DMS53 (cell line): ENCODE data around the gene LIPT1.
"Not testable (repeated sequence)": the region's sequence is repeated elsewhere in the genome, so short reads cannot be mapped to it uniquely, and the experiment has no call there.

Experiments
- DNase-seq: peaks from one replicate; lab custom pipeline; 2025; lab: John Stamatoyannopoulos, UW

The LIPT1 gene

DNA sequence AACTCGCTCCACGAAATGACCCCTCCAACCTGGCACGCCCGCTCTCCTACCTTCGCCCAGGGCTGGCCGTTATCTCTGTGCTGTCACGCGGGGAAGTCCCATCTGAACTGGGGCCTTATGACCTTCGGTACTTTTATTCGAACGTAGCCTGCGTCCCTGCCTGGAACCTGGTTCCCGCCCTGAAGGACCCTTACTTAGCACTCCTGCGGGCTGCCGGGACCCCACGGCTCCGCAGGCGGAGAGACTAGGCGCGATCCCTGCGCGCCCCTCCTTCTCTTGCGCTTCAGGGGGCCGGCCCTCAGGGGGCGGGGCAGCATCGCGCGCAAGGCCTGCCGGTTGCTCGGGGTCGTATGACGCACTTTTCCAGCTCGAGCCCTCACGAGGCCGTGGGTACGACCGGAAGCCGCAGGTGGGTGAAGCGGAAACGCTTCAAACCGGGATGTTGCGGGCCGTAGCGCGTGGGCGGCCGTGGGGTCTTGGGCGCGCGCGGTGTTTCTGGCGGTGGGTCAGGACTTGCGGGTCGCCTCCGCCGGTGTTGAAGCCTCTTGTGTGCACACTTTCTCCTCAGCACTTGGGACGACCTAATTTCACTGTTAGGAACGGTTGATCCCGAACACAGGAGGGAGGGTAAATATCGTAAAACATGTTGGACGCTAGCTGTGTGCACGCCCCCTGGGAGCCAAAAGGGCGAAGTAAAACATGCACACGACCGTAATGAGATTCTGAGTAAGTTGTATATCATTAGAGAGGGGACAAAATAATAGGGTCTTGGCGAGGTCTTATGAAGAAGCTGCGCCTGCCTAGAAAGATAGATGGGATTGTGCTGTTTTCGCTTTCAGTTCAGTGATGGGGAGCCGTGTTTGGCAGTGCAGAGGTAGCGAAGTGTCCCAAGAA is at the start of gene LIPT1, which contains the start of gene TSGA10:
LIPT1 (plus strand) TSS at position 325 of the 894 bp plus-strand sequence. CDS start 6,991 bp downstream, outside the sequence.
TSGA10 (minus strand) TSS at position 300 of the 894 bp plus-strand sequence. CDS start 45,503 bp downstream, outside the sequence.
- peak; percentile 100 for DNase-seq

DNA sequence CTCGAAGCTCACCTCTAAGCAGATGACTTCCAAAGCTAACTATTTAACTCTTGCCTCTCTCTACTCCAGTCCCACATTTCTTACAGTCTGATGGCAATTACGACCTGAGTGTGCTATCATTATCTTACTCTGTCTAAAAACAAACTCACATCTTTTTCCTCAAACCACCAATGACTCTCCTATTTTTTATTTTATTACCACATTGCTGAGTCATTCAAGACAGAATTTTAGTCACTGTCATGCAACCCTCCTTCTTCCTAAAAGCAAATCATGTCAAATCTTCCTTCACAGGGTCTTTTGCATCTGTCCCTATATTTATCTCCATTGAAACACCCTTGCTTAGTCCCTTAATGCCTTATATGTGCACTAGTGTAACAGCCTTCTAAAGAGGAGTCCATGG is 47.9 kb upstream of the LIPT1 start:
- DNase-seq, result no peak

GRCh38 chr2:99111236-99111635 is 43.5 kb upstream of the LIPT1 start:
- no peak for DNase-seq

DNA sequence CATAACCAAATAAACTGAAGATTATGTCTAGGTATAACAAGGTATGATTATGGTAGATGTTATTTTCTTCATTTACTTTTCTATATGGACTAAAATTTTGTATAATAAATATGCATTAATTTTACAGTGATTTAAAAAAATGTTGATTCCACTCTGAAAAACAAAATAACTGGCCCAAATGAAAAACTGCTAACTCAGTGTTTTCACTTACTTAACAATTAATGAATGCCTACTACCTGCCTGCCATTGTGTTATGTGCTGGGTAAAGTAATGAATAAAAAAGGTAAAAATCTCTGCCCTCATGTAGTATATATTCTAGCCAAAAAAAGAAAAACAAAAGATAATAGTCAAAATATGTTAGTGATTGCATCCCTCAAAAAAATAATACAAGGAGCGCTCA is 42.8 kb upstream of the LIPT1 start:
- no peak for DNase-seq

GRCh38 chr2:99112617-99113016 is 42.1 kb upstream of the LIPT1 start:
- DNase-seq, result no peak

DNA sequence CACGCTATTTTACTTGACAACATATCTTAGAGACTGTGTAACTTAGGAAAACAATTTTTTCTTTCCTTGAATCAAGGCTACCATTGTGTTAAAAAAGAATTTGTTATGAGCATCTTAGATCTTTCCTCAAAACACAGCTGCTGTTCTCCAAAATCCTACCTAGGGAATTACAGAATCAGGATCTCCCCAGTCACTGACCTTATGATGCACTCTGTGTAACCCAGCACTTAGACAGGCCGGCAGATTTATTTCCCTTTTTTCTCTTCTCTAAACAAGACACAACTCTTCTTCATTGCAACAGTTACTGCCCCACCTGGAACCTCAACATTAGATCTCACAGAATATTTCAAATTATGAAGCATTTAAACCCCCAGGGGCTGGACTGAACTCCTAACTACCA is 26.8 kb upstream of the LIPT1 start:
- no peak for DNase-seq

DNA sequence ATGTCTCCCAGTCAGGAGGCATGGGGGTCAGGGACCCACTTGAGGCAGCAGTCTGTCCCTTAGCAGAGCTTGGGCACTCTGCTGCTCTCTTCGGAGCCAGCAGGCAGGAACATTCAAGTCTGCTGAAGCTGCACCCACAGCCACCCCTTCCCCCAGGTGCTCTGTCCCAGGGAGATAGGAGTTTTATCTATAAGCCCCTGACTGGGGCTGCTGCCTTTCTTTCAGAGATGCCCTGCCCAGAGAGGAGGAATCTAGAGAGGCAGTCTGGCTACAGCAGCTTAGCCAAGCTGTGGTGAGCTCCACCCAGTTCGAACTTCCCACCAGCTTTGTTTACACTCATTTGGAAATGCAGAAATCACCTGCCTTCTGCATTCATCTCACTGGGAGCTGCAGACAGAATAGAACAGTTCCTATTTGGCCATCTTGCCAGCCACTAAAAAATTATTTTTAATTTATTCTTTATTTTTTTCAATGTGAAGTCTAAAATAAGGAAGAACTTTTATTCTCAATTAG is 19.7 kb upstream of the LIPT1 start:
- not testable (repeated sequence) for DNase-seq

DNA sequence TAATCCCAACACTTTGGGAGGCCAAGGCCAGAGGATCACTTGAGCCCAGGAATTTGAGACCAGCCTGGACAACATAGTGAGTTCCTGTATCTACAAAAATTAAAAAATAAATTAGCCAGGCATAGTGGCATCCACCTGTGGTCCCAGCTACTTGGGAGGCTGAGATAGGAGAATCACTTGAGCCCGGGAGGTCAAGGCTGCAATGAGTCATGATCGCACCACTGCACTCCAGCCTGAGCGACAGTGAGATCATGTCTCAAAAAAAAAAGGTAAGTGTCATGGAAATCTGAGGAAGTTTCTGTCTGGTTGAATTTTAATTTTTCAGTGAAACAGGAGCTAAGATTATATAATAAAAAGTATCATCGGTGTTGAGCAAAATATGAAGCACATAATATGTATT is 15.8 kb upstream of the LIPT1 start:
- DNase-seq, result peak; percentile 51

DNA sequence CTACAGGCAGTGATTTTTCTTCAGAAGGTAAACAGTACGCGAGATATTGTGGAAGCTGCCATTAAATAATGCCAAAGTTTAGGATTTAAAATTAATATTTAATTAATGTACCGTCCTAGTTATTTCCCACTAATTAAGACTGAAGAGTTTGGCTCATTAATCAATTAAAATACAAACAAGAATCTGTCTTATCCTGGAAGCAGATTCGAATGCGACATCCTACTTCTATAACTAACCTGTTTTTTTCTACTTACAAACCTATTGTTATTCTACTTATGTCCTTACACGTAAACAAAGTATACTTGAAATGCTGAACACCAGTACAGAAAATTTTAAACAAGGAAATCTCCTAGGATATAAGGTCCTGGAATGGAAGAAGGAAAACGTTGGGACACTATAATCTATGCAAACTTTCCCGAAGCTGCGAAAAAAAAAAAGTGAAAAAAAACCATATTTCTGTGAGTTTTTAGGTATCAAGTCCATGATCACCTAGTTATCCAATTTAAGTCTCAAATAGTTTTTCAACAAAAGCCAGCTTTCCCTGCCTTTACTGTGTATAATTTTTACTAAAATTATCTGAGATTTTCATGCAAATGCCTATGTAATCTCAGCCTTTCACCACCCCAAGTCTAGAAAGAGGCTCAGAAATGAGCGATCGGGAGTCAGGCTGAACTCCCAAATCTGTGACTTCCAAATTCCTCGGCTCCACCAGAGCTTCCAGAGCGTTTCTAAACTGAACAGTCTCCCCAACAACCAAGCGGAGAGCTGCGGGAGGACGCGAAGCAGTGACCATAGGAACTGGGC is 14.5 kb upstream of the LIPT1 start:
- no peak for DNase-seq

DNA sequence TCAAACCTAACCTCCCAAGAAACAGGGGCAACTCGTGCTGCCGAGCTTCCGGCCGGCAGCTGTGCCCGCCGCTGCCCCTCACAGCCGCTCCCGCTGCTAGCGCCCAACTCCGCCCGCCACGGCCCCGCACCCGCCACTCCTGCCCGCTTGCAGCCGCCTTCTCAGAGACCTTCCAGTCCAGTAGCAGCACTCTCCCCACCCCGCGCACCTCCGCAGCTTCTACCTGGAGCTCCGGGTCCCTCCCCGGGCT is 14.0 kb upstream of the LIPT1 start:
- DNase-seq, result no peak

DNA sequence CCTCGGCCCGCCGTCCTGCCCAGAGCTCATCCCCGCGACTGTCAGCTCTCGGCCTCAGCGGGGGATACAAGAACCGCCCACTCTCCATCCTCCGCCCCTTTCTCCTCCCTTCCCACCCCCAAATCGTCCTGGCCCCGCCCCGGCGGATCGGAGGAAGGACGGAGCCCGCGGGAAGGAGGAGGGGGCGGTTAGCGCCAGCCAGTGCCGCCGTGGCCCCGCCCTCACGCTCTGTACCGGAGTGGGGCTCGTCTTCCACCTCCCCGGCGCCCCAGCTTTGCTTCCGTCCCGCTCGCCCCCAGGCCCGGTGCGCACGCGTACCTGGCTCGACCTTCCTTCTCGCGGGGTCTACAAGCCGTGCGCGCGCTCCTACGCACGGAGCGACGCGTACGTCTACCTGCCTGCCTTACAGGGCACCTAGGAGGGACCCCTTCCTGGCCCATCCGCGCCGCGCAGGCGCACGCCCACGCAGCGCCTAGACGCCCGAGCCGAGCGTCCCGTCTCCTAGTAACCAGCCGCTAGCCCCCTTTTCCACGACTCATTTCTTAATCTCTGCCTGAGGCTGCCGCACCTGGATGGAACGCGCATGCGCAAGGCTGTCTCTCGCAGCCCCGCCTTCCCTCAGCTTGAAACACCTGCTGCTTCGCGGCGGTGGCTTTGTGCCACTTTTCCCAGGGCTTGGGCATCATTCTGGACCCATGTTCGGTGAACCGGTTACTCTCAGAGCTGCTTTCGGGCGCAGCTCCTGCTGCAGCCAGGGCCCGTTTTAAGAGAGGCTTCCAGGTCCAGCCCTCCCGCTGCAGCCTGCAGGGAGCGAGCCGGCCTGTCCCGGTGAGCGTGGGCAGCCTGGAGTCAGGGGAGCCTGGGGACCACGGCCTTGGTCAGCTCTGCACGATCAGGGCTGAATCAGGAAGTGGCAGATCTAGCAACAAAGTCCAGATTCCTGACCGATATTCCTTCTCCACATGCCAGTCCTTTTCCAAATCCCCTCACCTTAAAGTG is 13.4 kb upstream of the LIPT1 start, which contains the start of gene C2orf15:
C2orf15 (plus strand) TSS at position 598 of the 999 bp plus-strand sequence. CDS start 8,852 bp downstream, outside the sequence.
- peak; percentile 100 for DNase-seq

DNA sequence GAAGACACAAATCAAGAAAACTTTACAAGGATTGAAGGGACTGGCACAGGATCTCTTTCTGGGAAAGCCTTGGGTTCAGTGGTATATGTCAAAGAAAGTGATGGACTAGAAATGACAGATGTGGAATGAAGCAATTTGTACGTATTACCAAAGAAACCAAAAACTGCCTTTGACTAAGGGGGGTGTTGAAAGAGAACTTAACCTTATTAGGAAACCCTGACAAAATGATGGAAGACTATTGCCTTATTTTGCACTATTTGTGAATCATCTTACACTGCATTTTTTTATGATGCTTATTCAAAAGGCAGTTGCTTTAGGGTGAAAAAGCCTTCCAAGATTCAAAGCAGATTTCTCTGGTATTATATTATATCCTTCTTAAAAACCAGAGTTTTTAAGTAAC is 4.1 kb upstream of the LIPT1 start:
- no peak for DNase-seq

GRCh38 chr2:99152199-99152895 is 2.4 kb upstream of the LIPT1 start:
- DNase-seq, result no peak

DNA sequence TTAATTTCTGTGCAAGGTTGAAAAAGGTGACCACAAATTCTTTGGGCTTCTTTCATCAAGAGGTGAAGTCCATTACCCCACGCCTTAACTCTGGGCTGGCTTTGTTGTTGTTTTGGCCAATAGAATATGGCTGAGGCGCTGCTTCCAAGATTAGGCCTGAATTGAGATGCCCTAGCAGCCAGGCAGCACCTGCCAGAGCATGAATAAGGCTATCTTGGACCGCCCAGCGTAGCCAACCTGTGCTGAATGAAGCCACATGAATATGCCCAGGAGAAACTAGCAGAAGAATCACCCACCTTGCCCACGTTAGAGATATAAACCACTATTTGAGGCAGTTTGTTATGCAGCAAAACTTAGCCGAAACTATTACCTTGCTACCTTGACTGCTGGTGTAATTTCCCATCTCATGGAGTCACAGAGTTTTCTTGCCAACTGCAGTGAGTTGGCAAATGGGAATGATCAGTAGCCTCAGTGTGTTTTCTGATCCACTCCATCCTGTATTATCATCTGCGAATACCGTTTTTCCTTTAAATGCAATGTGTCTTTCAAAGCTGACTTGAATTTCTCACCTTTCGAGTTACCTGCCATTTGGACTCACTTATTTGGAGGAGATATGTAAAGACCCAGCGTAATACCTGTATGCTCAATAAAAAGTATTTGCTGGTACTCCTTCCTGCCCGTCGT is 704 bp upstream of the LIPT1 start:
- peak; percentile 63 for DNase-seq

GRCh38 chr2:99156891-99157290 is 2.1 kb downstream of the LIPT1 start:
- no peak for DNase-seq

GRCh38 chr2:99158599-99158998 is 3.8 kb downstream of the LIPT1 start:
- peak; percentile 37 for DNase-seq

GRCh38 chr2:99159594-99159993 is 4.8 kb downstream of the LIPT1 start:
- DNase-seq, result no peak

DNA sequence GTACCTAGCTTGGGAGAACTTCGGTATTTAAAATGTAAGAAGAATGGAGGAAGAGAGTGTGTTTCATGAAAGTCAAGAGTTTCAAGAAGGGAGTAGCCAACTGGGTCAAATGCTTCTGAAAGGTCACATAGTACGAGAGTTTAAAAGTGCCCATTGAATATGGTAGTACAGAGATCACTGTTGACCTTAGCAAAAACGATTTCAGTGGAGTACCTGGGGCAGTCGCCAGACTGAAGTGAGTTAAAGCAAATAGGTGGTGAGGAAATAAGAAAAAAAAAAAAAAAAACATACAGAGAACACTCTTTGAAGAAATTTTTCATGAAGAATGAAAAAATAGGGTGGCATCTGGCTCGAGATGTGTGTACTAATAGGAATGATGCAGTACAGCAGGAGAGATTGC is 11.5 kb downstream of the LIPT1 start:
- no peak for DNase-seq

GRCh38 chr2:99169534-99169933 is 14.8 kb downstream of the LIPT1 start:
- DNase-seq, result no peak

DNA sequence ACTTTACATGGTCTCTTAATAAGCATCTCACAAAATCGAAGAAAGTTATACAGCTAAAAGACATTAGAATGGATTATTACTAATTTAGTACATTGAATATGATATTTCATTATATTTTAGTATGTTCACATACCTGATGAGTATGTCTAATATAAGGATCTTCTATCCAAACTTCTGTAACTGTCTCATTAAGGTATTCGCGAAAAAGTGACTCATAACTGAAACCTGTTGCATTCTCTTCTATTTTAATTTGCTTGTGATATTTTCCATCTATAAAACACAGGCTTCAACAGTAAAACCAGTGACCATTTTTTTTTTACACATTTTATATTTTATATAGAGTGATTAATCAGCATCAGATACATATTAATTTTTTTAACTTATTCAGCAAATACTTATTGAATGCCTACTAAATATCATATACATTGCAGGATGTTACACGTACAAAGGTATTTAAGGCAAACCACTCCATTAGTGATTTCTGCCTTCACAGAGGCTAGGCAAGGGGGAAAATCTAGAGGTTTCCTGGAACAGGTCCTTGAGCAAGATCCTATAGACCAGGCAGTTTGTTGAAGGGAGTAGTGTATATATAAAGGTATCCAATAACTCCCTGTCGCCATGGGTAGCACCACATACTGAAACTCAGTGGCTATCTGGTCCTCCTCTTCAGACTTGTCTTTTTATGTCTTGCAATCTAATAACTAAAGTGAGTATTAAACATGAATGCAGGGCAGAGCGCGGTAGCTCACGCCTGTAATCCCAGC is 16.8 kb downstream of the LIPT1 start:
- DNase-seq, result no peak
